SK-N-MC (cell line): ENCODE data around the gene ZG16B.

ENCODE experiments used
- EZH2 ChIP-seq: fragments of 200-600 bp; sonication (generic); IDR thresholded peaks from one replicate; pipeline ENCODE4 v1.6.1; 2017; ENCODE audit warnings: antibody characterized with exemption
- FOXP2 ChIP-seq: optimal IDR thresholded peaks from 2 replicates; pipeline ENCODE3; 2011; ENCODE audit warnings: mild to moderate bottlenecking, moderate library complexity; ENCODE audit not compliant: insufficient read depth; ENCODE audit errors: extremely low read length, control extremely low read depth
- POLR2AphosphoS5 ChIP-seq: IDR thresholded peaks from 2 replicates; pipeline ENCODE4 v1.6.1; 2012; ENCODE audit warnings: mild to moderate bottlenecking, low read depth, low read length, borderline replicate concordance

DNA sequence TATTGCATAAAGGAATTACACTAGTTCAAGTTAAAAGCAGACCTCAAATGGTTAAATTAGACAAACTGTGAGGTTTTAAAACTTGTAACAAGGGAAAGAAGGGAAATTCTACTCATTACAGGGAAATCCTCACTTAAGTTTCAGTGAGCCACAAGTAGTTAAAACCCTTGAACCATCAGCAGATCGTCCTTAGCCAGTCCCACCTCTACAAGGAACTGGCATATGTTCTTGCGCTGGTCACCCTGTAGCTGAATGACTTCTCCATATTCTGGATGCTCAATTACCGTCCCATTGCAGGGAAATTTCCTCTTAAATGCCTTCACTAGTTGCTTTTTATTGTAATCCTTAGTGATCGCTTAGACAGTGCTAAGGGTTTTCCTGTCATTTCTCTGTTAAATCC lies 7.6 kb upstream of the ZG16B start:
- TF ChIP-seq EZH2 = no peak
- TF ChIP-seq POLR2AphosphoS5 = no peak
- no peak for TF ChIP-seq FOXP2
